ENCODE data around the gene CHST8. TPM values are rescaled to one million over a fixed set of nuclear protein-coding genes. Genes with fewer than 3 reads are reported as not detected.

CHST8 gene
- total and polyA plus RNA-seq, 4 donors: 0.05 to 0.07 TPM; not detected in 2

- H3K27me3 ChIP-seq (ENCODE audit: control insufficient read depth in 4 of 4, insufficient read depth in 4 of 4, low read length in 3 of 4): no peaks in the 10 kb centered on the region
- 22% methylated on average over 19 of the region's 19 CpGs for WGBS
- H3K36me3 ChIP-seq (ENCODE audit: control insufficient read depth in 4 of 4, insufficient read depth in 3 of 4, low read depth in 1 of 4, low read length in 3 of 4): no peaks in the 10 kb centered on the region
- H3K9ac ChIP-seq (ENCODE audit: low read depth in 1 of 2, low read length in 2 of 2): no peak overlapping the region
- no peak overlapping the region for H3K27ac ChIP-seq (ENCODE audit: low read depth in 1 of 2, low read length in 2 of 2)
- TF ChIP-seq YY1 (IDR thresholded peaks at IDR 0.05): no peak
- TF ChIP-seq SP1 (IDR thresholded peaks at IDR 0.05): no peak
- TF ChIP-seq NR2F2 (IDR thresholded peaks at IDR 0.05): no peak
- peak; percentile 96 to 97 for TF ChIP-seq RAD21 (IDR thresholded peaks at IDR 0.05)
- TF ChIP-seq TAF1 (conservative IDR thresholded peaks at IDR 0.05): no peak
- TF ChIP-seq CTCF (IDR thresholded peaks at IDR 0.05; ENCODE audit: low read depth, low read length, missing input control): peak; percentile 89
- no peak for TF ChIP-seq HNF4A (conservative IDR thresholded peaks at IDR 0.05)
- no peak for TF ChIP-seq FOXA1 (IDR thresholded peaks at IDR 0.05)
- TF ChIP-seq HNF4G (IDR thresholded peaks at IDR 0.05): no peak
- no peak for TF ChIP-seq EGR1 (IDR thresholded peaks at IDR 0.05; ENCODE audit: low read depth in 2 of 2)
- no peak for TF ChIP-seq GABPA (IDR thresholded peaks at IDR 0.05 in 1 of 2, conservative IDR thresholded peaks at IDR 0.05 in 1 of 2)
- no peak for TF ChIP-seq REST (IDR thresholded peaks at IDR 0.05)
- no peak for TF ChIP-seq JUND (IDR thresholded peaks at IDR 0.05)
- peaks cover 0 to 4% (median 3%) of the 10 kb centered on the region in 4 donors for H3K4me1 ChIP-seq (ENCODE audit: control insufficient read depth in 4 of 4, insufficient read depth in 4 of 4, low read length in 3 of 4)
- peak; percentile 81 for DNase-seq (ENCODE audit: low spot score)
- H3K9me3 ChIP-seq (ENCODE audit: control insufficient read depth in 4 of 4, low read length in 3 of 4): no peaks in the 10 kb centered on the region
- no peak overlapping the region for H3K4me3 ChIP-seq (ENCODE audit: low read depth in 1 of 3, low read length in 3 of 3)
Measured at GRCh38 chr19:33771384-33772101, 149.8 kb downstream of the CHST8 start.

GRCh38 chr19:33772102-33772857 is 150.5 kb downstream of the CHST8 start:
- Histone ChIP-seq H3K4me1 (ENCODE audit: control insufficient read depth in 4 of 4, insufficient read depth in 4 of 4, low read length in 3 of 4) (peaks cover 0 to 4% (median 3%) of the 10 kb centered on the region in 4 donors), H3K9me3 (ENCODE audit: control insufficient read depth in 4 of 4, low read length in 3 of 4) (no peaks in the 10 kb centered on the region), H3K36me3 (ENCODE audit: control insufficient read depth in 4 of 4, insufficient read depth in 3 of 4, low read depth in 1 of 4, low read length in 3 of 4) (no peaks in the 10 kb centered on the region), H3K4me3 (ENCODE audit: low read depth in 1 of 3, low read length in 3 of 3) (no peak overlapping the region), H3K27me3 (ENCODE audit: control insufficient read depth in 4 of 4, insufficient read depth in 4 of 4, low read length in 3 of 4) (no peaks in the 10 kb centered on the region), H3K27ac (ENCODE audit: low read depth in 1 of 2, low read length in 2 of 2) (no peak overlapping the region), H3K9ac (ENCODE audit: low read depth in 1 of 2, low read length in 2 of 2) (no peak overlapping the region)
- no peak for TF ChIP-seq YY1 (IDR thresholded peaks at IDR 0.05)
- no peak for TF ChIP-seq RAD21 (IDR thresholded peaks at IDR 0.05)
- no peak for TF ChIP-seq SP1 (IDR thresholded peaks at IDR 0.05)
- no peak for TF ChIP-seq FOXA1 (IDR thresholded peaks at IDR 0.05)
- no peak for TF ChIP-seq REST (IDR thresholded peaks at IDR 0.05)
- no peak for TF ChIP-seq JUND (IDR thresholded peaks at IDR 0.05)
- no peak for TF ChIP-seq HNF4A (conservative IDR thresholded peaks at IDR 0.05)
- no peak for TF ChIP-seq ATF3 (IDR thresholded peaks at IDR 0.05)
- no peak for TF ChIP-seq MAX (IDR thresholded peaks at IDR 0.05)
- TF ChIP-seq GABPA (IDR thresholded peaks at IDR 0.05 in 1 of 2, conservative IDR thresholded peaks at IDR 0.05 in 1 of 2): no peak
- TF ChIP-seq RXRA (IDR thresholded peaks at IDR 0.05): no peak
- no peak for TF ChIP-seq CTCF (IDR thresholded peaks at IDR 0.05; ENCODE audit: low read depth, low read length, missing input control)
- TF ChIP-seq TAF1 (conservative IDR thresholded peaks at IDR 0.05): no peak
- no peak for TF ChIP-seq FOXA2 (IDR thresholded peaks at IDR 0.05)
- TF ChIP-seq EGR1 (IDR thresholded peaks at IDR 0.05; ENCODE audit: low read depth in 2 of 2): no peak
- WGBS: 92% methylated on average over 72 of the region's 72 CpGs
- no peak for DNase-seq (ENCODE audit: low spot score)
